GM19395 (cell line): Measurements from ENCODE around the gene RIMS3.
A peak's percentile ranks its signal among the peaks of the same experiment; 100 is the strongest.
"Not testable (repeated sequence)": the region's sequence is repeated elsewhere in the genome, so short reads cannot be mapped to it uniquely, and the experiment has no call there.

Source experiments
- ATAC-seq: cut with Tn5 transposase; IDR thresholded peaks from one replicate; pipeline ENCODE4 v1.9.1; 2021; ENCODE audit warnings: mild to moderate bottlenecking, moderate library complexity; ENCODE audit not compliant: unreplicated experiment

RIMS3 gene

GRCh38 chr1:40633523-40633922, 32.0 kb downstream of the RIMS3 start:
- no peak for ATAC-seq

- ATAC-seq: no peak
These were observed 34.8 kb downstream of the RIMS3 start for GRCh38 chr1:40630488-40631223.

GRCh38 chr1:40629546-40629945, 35.9 kb downstream of the RIMS3 start:
- ATAC-seq: not testable (repeated sequence)

- no peak for ATAC-seq
These were observed 36.6 kb downstream of the RIMS3 start for GRCh38 chr1:40628903-40629292.

GRCh38 chr1:40627987-40628902, 37.2 kb downstream of the RIMS3 start:
- ATAC-seq: peak; percentile 82

GRCh38 chr1:40626383-40626770, 39.1 kb downstream of the RIMS3 start:
- no peak for ATAC-seq

- no peak for ATAC-seq
These were observed 39.8 kb downstream of the RIMS3 start for GRCh38 chr1:40625476-40626382.

- ATAC-seq: no peak
These were observed 40.4 kb downstream of the RIMS3 start for GRCh38 chr1:40625076-40625475.

- ATAC-seq: no peak
These were observed 42.4 kb downstream of the RIMS3 start for GRCh38 chr1:40622936-40623629.

GRCh38 chr1:40621821-40622450, 43.5 kb downstream of the RIMS3 start:
- ATAC-seq: no peak

- ATAC-seq: no peak
These were observed 44.8 kb downstream of the RIMS3 start for GRCh38 chr1:40620586-40621210.

- no peak for ATAC-seq
These were observed 45.3 kb downstream of the RIMS3 start for GRCh38 chr1:40620150-40620549.

GRCh38 chr1:40618108-40618507, 47.4 kb downstream of the RIMS3 start:
- ATAC-seq: no peak

GRCh38 chr1:40612345-40612831, 53.1 kb downstream of the RIMS3 start:
- no peak for ATAC-seq

GRCh38 chr1:40610156-40610555, 55.3 kb downstream of the RIMS3 start:
- no peak for ATAC-seq

GRCh38 chr1:40607921-40608320, 57.6 kb downstream of the RIMS3 start:
- ATAC-seq: no peak

GRCh38 chr1:40606978-40607377, 58.5 kb downstream of the RIMS3 start:
- no peak for ATAC-seq

- no peak for ATAC-seq
These were observed 59.3 kb downstream of the RIMS3 start for GRCh38 chr1:40606194-40606593.

GRCh38 chr1:40599926-40600325, 65.6 kb downstream of the RIMS3 start:
- ATAC-seq: no peak
